ENCODE measurements around the gene AKR1C2. TPM values are rescaled to one million over a fixed set of nuclear protein-coding genes. Genes with fewer than 3 reads are reported as not detected.

The AKR1C2 gene
- total RNA-seq, 2 donors from 2014 or later, result 6.4 to 8.2 TPM

- H3K4me1 ChIP-seq (replicated peaks), result no peaks in the 10 kb centered on the region
- TF ChIP-seq, protein P1, sequence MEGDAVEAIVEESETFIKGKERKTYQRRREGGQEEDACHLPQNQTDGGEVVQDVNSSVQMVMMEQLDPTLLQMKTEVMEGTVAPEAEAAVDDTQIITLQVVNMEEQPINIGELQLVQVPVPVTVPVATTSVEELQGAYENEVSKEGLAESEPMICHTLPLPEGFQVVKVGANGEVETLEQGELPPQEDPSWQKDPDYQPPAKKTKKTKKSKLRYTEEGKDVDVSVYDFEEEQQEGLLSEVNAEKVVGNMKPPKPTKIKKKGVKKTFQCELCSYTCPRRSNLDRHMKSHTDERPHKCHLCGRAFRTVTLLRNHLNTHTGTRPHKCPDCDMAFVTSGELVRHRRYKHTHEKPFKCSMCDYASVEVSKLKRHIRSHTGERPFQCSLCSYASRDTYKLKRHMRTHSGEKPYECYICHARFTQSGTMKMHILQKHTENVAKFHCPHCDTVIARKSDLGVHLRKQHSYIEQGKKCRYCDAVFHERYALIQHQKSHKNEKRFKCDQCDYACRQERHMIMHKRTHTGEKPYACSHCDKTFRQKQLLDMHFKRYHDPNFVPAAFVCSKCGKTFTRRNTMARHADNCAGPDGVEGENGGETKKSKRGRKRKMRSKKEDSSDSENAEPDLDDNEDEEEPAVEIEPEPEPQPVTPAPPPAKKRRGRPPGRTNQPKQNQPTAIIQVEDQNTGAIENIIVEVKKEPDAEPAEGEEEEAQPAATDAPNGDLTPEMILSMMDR (IDR thresholded peaks at IDR 0.05), result no peak
- TF ChIP-seq POLR2AphosphoS5 (IDR thresholded peaks at IDR 0.05) (peak; percentile 89), POLR2A (IDR thresholded peaks at IDR 0.05) (no peak)
- no peak overlapping the region for H3K4me3 ChIP-seq
- intact Hi-C loops (cut with DNase I), result loop anchor here (5.0 kb wide), 2 partner anchors 34 to 49 kb away; partner anchors contain the start of gene AKR1C3
- no peaks in the 10 kb centered on the region for H3K36me3 ChIP-seq
- DNase-seq (ENCODE audit: low spot score), result peak; percentile 84
- H3K9me3 ChIP-seq, result no peaks in the 10 kb centered on the region
- 50% methylated on average over 1 of the region's 1 CpG for WGBS
- no peak overlapping the region for H3K27ac ChIP-seq
- H3K27me3 ChIP-seq (replicated peaks; ENCODE audit: insufficient read depth), result peaks cover 2% of the 10 kb centered on the region
Observed at GRCh38 chr10:5043716-5044115, 40.1 kb upstream of the AKR1C2 start.

DNA sequence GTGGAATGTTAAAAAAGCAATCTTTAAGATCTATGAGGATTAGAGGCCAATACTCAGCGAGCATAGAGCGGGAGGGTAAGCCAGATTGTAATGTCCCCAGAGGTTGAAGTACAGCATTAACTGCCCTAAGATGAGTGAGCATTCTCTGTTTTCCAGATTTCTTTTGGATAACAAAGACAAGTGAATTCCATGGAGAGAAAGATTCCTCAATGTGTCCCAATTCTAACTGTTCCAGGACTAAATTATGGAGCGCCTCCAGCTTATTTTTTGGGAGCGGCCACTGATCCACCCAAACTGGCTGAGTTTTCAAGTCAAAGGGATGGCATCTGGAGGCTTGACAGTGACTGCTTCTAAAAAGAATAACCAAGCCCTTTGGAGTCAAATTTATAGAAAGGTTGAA is 39.3 kb upstream of the AKR1C2 start:
- no peaks in the 10 kb centered on the region for H3K36me3 ChIP-seq
- H3K4me1 ChIP-seq (replicated peaks), result no peaks in the 10 kb centered on the region
- 93% methylated on average over 4 of the region's 4 CpGs for WGBS
- H3K27me3 ChIP-seq (replicated peaks; ENCODE audit: insufficient read depth), result peaks cover 2% of the 10 kb centered on the region
- no peak overlapping the region for H3K27ac ChIP-seq
- TF ChIP-seq POLR2A (IDR thresholded peaks at IDR 0.05) (no peak), POLR2AphosphoS5 (IDR thresholded peaks at IDR 0.05) (no peak)
- TF ChIP-seq, protein P1 (IDR thresholded peaks at IDR 0.05), result no peak
- H3K9me3 ChIP-seq, result no peaks in the 10 kb centered on the region
- intact Hi-C loops (cut with DNase I), result loop anchor here (5.0 kb wide), 2 partner anchors 34 to 49 kb away; partner anchors contain the start of gene AKR1C3
- H3K4me3 ChIP-seq, result no peak overlapping the region
- DNase-seq (ENCODE audit: low spot score), result no peak

- no peaks in the 10 kb centered on the region for H3K4me1 ChIP-seq (replicated peaks)
- no peaks in the 10 kb centered on the region for H3K9me3 ChIP-seq
- no peak overlapping the region for H3K4me3 ChIP-seq
- TF ChIP-seq POLR2A (IDR thresholded peaks at IDR 0.05) (no peak), POLR2AphosphoS5 (IDR thresholded peaks at IDR 0.05) (no peak)
- TF ChIP-seq, protein P1 (IDR thresholded peaks at IDR 0.05), result no peak
- H3K27me3 ChIP-seq (replicated peaks; ENCODE audit: insufficient read depth), result peaks cover 2% of the 10 kb centered on the region
- WGBS, result 58% methylated on average over 9 of the region's 9 CpGs
- intact Hi-C loops (cut with DNase I), result loop anchor here (5.0 kb wide), 2 partner anchors 36 to 51 kb away; partner anchors contain the start of gene AKR1C3
- DNase-seq (ENCODE audit: low spot score), result no peak
- H3K27ac ChIP-seq, result peak overlapping the region in 1 of 2 donors; percentile 0
- no peaks in the 10 kb centered on the region for H3K36me3 ChIP-seq
Observed at GRCh38 chr10:5041471-5042023, 37.9 kb upstream of the AKR1C2 start.

- no peak for DNase-seq (ENCODE audit: low spot score)
- H3K36me3 ChIP-seq, result no peaks in the 10 kb centered on the region
- H3K4me3 ChIP-seq, result no peak overlapping the region
- H3K9me3 ChIP-seq, result no peaks in the 10 kb centered on the region
- WGBS, result 32% methylated on average over 8 of the region's 8 CpGs
- peaks cover 2% of the 10 kb centered on the region for H3K27me3 ChIP-seq (replicated peaks; ENCODE audit: insufficient read depth)
- TF ChIP-seq POLR2AphosphoS5 (IDR thresholded peaks at IDR 0.05), result peak; percentile 24
- no peak for TF ChIP-seq POLR2A (IDR thresholded peaks at IDR 0.05)
- TF ChIP-seq, protein P1 (IDR thresholded peaks at IDR 0.05), result no peak
- no peaks in the 10 kb centered on the region for H3K4me1 ChIP-seq (replicated peaks)
- peak overlapping the region in 1 of 2 donors; percentile 0 for H3K27ac ChIP-seq
- intact Hi-C loops (cut with DNase I), result loop anchor here (5.0 kb wide), 2 partner anchors 36 to 51 kb away; partner anchors contain the start of gene AKR1C3
Observed at GRCh38 chr10:5040781-5041470, 37.3 kb upstream of the AKR1C2 start.
